Measurements from ENCODE around the gene PPP1R2C. TPM values are rescaled to one million over a fixed set of nuclear protein-coding genes. Genes with fewer than 3 reads are reported as not detected.

The PPP1R2C gene
- polyA plus RNA-seq, 1 donor from 2014 or later = not detected

DNA sequence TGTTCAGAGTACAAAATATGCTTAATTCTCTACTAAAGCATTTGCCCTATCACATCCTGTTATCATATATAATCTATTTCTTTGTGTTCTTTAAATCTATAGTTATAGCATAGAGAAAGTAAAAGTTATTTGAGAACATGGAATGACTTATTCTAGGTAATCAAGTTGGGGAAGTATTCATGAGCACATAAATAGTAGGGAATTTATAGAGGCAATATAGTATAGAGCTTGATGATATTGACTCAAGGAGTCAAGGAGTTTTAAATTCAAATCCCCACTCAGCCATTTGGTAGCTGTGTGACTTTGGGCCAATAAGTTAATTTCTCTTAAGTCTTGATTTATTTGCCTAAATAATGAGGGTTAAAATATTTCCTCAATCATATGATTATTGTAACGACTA is 37.5 kb downstream of the PPP1R2C start:
- H3F3A ChIP-seq (ENCODE audit: insufficient read depth, low read length, poor library complexity, severe bottlenecking) = no peaks in the 10 kb centered on the region
- H3K4me2 ChIP-seq (ENCODE audit: low read length) = no peak overlapping the region
- H3K4me3 ChIP-seq (ENCODE audit: low read length) = no peak overlapping the region
- H4K20me1 ChIP-seq (ENCODE audit: insufficient read depth) = no peaks in the 10 kb centered on the region
- H2AFZ ChIP-seq (ENCODE audit: low read depth, low read length) = no peak overlapping the region
- no peak overlapping the region for H3K27ac ChIP-seq (ENCODE audit: low read length)
- TF ChIP-seq POLR2AphosphoS5 (IDR thresholded peaks at IDR 0.05) (no peak), RAD21 (conservative IDR thresholded peaks at IDR 0.05) (no peak)
- no peaks in the 10 kb centered on the region for H3K27me3 ChIP-seq (ENCODE audit: insufficient read depth, low read depth, low read length)
- no peaks in the 10 kb centered on the region for H3K79me2 ChIP-seq (replicated peaks; ENCODE audit: insufficient read depth, low read length)
- no peaks in the 10 kb centered on the region for H3K9me3 ChIP-seq (ENCODE audit: low read length)
- no peaks in the 10 kb centered on the region for H3K36me3 ChIP-seq (ENCODE audit: insufficient read depth, low read length)
- no peak overlapping the region for H3K9ac ChIP-seq (ENCODE audit: low read length)
- no peaks in the 10 kb centered on the region for H3K9me2 ChIP-seq (ENCODE audit: insufficient read depth, low read length)

DNA sequence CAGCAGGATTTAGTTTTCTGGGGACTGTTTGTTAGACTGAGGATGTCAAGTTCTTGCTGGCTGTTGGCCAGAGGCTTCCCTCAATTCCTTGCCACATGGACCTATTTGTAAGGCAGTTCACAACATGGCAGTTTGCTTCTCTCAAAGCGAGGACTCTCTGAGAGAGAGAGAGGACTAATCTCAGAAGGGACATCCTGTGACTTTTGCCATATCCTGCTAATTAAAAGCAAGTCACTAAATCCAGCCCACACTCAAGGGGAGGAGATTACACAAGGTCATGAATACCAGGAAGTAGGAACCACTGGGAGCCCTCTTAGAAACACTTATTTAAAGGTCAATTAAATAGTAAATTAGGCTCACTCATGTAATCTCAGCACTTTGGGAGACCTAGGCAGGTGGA is 38.2 kb downstream of the PPP1R2C start:
- Histone ChIP-seq H3K36me3 (ENCODE audit: insufficient read depth, low read length) (no peaks in the 10 kb centered on the region), H3K9me3 (ENCODE audit: low read length) (no peaks in the 10 kb centered on the region), H3K4me2 (ENCODE audit: low read length) (no peak overlapping the region), H3F3A (ENCODE audit: insufficient read depth, low read length, poor library complexity, severe bottlenecking) (no peaks in the 10 kb centered on the region), H3K27ac (ENCODE audit: low read length) (no peak overlapping the region), H3K27me3 (ENCODE audit: insufficient read depth, low read depth, low read length) (no peaks in the 10 kb centered on the region), H3K4me3 (ENCODE audit: low read length) (no peak overlapping the region), H3K9me2 (ENCODE audit: insufficient read depth, low read length) (no peaks in the 10 kb centered on the region), H4K20me1 (ENCODE audit: insufficient read depth) (no peaks in the 10 kb centered on the region), H2AFZ (ENCODE audit: low read depth, low read length) (no peak overlapping the region), H3K9ac (ENCODE audit: low read length) (no peak overlapping the region), H3K79me2 (replicated peaks; ENCODE audit: insufficient read depth, low read length) (no peaks in the 10 kb centered on the region)
- TF ChIP-seq, protein P1, sequence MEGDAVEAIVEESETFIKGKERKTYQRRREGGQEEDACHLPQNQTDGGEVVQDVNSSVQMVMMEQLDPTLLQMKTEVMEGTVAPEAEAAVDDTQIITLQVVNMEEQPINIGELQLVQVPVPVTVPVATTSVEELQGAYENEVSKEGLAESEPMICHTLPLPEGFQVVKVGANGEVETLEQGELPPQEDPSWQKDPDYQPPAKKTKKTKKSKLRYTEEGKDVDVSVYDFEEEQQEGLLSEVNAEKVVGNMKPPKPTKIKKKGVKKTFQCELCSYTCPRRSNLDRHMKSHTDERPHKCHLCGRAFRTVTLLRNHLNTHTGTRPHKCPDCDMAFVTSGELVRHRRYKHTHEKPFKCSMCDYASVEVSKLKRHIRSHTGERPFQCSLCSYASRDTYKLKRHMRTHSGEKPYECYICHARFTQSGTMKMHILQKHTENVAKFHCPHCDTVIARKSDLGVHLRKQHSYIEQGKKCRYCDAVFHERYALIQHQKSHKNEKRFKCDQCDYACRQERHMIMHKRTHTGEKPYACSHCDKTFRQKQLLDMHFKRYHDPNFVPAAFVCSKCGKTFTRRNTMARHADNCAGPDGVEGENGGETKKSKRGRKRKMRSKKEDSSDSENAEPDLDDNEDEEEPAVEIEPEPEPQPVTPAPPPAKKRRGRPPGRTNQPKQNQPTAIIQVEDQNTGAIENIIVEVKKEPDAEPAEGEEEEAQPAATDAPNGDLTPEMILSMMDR (IDR thresholded peaks at IDR 0.05; ENCODE audit: poor library complexity, severe bottlenecking) = no peak
- TF ChIP-seq, protein P2, sequence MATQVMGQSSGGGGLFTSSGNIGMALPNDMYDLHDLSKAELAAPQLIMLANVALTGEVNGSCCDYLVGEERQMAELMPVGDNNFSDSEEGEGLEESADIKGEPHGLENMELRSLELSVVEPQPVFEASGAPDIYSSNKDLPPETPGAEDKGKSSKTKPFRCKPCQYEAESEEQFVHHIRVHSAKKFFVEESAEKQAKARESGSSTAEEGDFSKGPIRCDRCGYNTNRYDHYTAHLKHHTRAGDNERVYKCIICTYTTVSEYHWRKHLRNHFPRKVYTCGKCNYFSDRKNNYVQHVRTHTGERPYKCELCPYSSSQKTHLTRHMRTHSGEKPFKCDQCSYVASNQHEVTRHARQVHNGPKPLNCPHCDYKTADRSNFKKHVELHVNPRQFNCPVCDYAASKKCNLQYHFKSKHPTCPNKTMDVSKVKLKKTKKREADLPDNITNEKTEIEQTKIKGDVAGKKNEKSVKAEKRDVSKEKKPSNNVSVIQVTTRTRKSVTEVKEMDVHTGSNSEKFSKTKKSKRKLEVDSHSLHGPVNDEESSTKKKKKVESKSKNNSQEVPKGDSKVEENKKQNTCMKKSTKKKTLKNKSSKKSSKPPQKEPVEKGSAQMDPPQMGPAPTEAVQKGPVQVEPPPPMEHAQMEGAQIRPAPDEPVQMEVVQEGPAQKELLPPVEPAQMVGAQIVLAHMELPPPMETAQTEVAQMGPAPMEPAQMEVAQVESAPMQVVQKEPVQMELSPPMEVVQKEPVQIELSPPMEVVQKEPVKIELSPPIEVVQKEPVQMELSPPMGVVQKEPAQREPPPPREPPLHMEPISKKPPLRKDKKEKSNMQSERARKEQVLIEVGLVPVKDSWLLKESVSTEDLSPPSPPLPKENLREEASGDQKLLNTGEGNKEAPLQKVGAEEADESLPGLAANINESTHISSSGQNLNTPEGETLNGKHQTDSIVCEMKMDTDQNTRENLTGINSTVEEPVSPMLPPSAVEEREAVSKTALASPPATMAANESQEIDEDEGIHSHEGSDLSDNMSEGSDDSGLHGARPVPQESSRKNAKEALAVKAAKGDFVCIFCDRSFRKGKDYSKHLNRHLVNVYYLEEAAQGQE (IDR thresholded peaks at IDR 0.05; ENCODE audit: borderline replicate concordance) = no peak
- TF ChIP-seq TAF1 (IDR thresholded peaks at IDR 0.05; ENCODE audit: low read depth) = no peak

DNA sequence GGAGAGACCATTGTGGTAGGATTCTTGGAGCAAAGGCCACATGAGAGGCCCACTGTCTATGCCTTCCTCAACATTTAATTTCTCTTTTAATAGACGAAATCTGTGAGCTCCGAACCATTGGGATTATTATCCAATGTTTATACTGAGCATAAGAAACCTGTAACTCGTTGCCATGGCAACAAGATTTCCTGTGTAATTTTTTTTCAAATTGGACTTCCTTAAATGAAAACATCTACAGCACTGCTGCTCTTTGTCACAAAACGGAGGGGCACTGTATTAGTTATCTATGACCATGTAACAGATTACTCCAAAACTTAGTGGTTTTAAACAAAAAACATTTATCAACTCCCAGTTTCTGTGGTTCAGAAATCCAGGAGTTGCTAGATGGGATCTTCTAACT is 38.7 kb downstream of the PPP1R2C start:
- Histone ChIP-seq H2AFZ (ENCODE audit: low read depth, low read length) (no peak overlapping the region), H3K27ac (ENCODE audit: low read length) (no peak overlapping the region), H3K4me2 (ENCODE audit: low read length) (no peak overlapping the region), H3K27me3 (ENCODE audit: insufficient read depth, low read depth, low read length) (no peaks in the 10 kb centered on the region), H3K9me3 (ENCODE audit: low read length) (no peaks in the 10 kb centered on the region), H3K9ac (ENCODE audit: low read length) (no peak overlapping the region), H3K36me3 (ENCODE audit: insufficient read depth, low read length) (no peaks in the 10 kb centered on the region), H3F3A (ENCODE audit: insufficient read depth, low read length, poor library complexity, severe bottlenecking) (no peaks in the 10 kb centered on the region), H4K20me1 (ENCODE audit: insufficient read depth) (no peaks in the 10 kb centered on the region), H3K79me2 (replicated peaks; ENCODE audit: insufficient read depth, low read length) (no peaks in the 10 kb centered on the region), H3K9me2 (ENCODE audit: insufficient read depth, low read length) (no peaks in the 10 kb centered on the region), H3K4me3 (ENCODE audit: low read length) (no peak overlapping the region)
- TF ChIP-seq, protein P1 (IDR thresholded peaks at IDR 0.05; ENCODE audit: poor library complexity, severe bottlenecking) = no peak
- no peak for TF ChIP-seq TAF1 (IDR thresholded peaks at IDR 0.05; ENCODE audit: low read depth)
- TF ChIP-seq EP300 (conservative IDR thresholded peaks at IDR 0.05; ENCODE audit: poor library complexity, severe bottlenecking) = no peak
- no peak for TF ChIP-seq EZH2 (IDR thresholded peaks at IDR 0.05; ENCODE audit: borderline replicate concordance, insufficient read depth, low read length, poor library complexity, severe bottlenecking)
- TF ChIP-seq SMC3 (conservative IDR thresholded peaks at IDR 0.05; ENCODE audit: poor library complexity) = no peak
- TF ChIP-seq MXI1 (conservative IDR thresholded peaks at IDR 0.05; ENCODE audit: poor library complexity, severe bottlenecking) = no peak
- no peak for TF ChIP-seq POLR2AphosphoS5 (IDR thresholded peaks at IDR 0.05)
- no peak for TF ChIP-seq RAD21 (conservative IDR thresholded peaks at IDR 0.05)
- TF ChIP-seq, protein P2 (IDR thresholded peaks at IDR 0.05; ENCODE audit: borderline replicate concordance) = no peak
